ENCODE data around the gene TPCN2.

TPCN2 gene

GRCh38 chr11:69171476-69172240 lies 122.9 kb downstream of the TPCN2 start:
- FAIRE-seq = no peak

- FAIRE-seq = no peak
Observed at GRCh38 chr11:69172674-69173073, 123.9 kb downstream of the TPCN2 start.

- FAIRE-seq = no peak
Observed at GRCh38 chr11:69173331-69173730, 124.6 kb downstream of the TPCN2 start.

GRCh38 chr11:69173925-69174581 lies 125.3 kb downstream of the TPCN2 start:
- FAIRE-seq = no peak

GRCh38 chr11:69174841-69175240 lies 126.1 kb downstream of the TPCN2 start:
- FAIRE-seq = no peak

- FAIRE-seq = no peak
Observed at GRCh38 chr11:69178819-69179482, 130.2 kb downstream of the TPCN2 start.

- no peak for FAIRE-seq
Observed at GRCh38 chr11:69180226-69180625, 131.5 kb downstream of the TPCN2 start.

- no peak for FAIRE-seq
Observed at GRCh38 chr11:69180726-69181125, 132.0 kb downstream of the TPCN2 start.

GRCh38 chr11:69183613-69184012 lies 134.9 kb downstream of the TPCN2 start:
- no peak for FAIRE-seq

Measured in endometrium (tissue), 2 donors.